ENCODE data around the gene CNPY1. TPM values are rescaled to one million over a fixed set of nuclear protein-coding genes. Genes with fewer than 3 reads are reported as not detected.
"Not testable (repeated sequence)": the region's sequence is repeated elsewhere in the genome, so short reads cannot be mapped to it uniquely, and the experiment has no call there.

CNPY1 gene
- not detected for total RNA-seq

DNA sequence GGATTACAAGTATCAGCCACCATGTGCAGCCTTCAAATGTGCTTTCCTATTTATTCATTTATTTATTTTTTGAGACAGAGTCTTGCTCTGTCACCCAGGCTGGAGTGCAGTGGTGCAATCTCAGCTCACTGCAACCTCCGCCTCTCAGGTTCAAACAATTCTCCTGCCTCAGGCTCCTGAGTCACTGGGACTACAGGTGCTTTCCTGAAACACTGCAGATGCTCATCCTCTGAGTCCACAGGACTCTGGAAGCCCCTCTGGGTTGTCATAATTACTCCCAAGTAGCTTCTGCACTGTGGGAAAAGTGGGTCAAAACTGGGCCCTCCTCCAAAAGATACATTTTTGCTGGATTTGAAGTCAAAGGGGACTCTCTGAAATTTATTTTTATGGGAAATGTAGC lies at the start of gene CNPY1:
Gene CNPY1, minus strand, starts transcription at position 111 of the 400 bp plus-strand sequence. CDS start 630 bp downstream, outside the sequence.
- H3K36me3 ChIP-seq; intact Hi-C loops (cut with DNase I); H3K27me3 ChIP-seq; H3K9me3 ChIP-seq; H3K4me1 ChIP-seq; H3K9ac ChIP-seq (ENCODE audit: low read depth in 2 of 2, low read length in 2 of 2); DNase-seq; H3K27ac ChIP-seq; H3K4me3 ChIP-seq: not testable (repeated sequence)

GRCh38 chr7:155594961-155595366 lies 48.6 kb upstream of the CNPY1 start:
- TF ChIP-seq CTCF (IDR thresholded peaks at IDR 0.05), result no peak
- Histone ChIP-seq H3K9me3 (no peaks in the 10 kb centered on the region), H3K27me3 (no peaks in the 10 kb centered on the region), H3K4me1 (no peaks in the 10 kb centered on the region), H3K9ac (ENCODE audit: low read depth in 2 of 2, low read length in 2 of 2) (no peak overlapping the region), H3K36me3 (no peaks in the 10 kb centered on the region), H3K4me3 (no peak overlapping the region), H3K27ac (no peak overlapping the region)
- intact Hi-C loops (cut with DNase I), result loop anchor here (10.0 kb wide), 1 partner anchor 170 kb away; no protein-coding TSS in a partner anchor
- no peak for DNase-seq

DNA sequence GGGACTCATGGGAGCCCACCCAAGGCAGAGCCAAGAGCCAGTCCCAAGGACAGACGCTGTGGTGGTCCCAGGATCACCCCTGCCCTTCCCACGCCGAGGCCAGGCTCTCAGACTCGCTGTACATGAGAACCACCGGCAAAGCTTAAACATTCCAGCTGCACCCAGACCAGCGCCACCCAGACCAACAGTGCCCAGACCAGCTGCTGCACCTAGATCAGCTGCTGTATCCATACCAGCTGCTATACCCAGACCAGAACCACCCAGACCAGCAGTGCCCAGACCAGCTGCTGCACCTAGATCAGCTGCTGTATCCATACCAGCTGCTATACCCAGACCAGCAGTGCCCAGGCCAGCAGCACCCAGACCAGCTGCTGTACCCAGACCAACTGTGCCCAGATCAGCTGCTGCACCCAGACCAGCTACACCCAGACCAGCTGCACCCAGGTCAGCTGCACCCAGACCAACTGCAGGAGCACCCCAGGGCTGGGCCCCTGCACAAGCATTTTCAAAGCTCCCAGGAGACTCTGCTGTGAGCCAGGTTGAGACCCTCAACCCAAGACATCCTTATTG lies 47.9 kb upstream of the CNPY1 start:
- no peaks in the 10 kb centered on the region for H3K27me3 ChIP-seq
- DNase-seq, result no peak
- H3K27ac ChIP-seq, result no peak overlapping the region
- no peak for TF ChIP-seq CTCF (IDR thresholded peaks at IDR 0.05)
- no peaks in the 10 kb centered on the region for H3K4me1 ChIP-seq
- no peak overlapping the region for H3K9ac ChIP-seq (ENCODE audit: low read depth in 2 of 2, low read length in 2 of 2)
- no peaks in the 10 kb centered on the region for H3K9me3 ChIP-seq
- intact Hi-C loops (cut with DNase I), result loop anchor here (10.0 kb wide), 1 partner anchor 171 kb away; no protein-coding TSS in a partner anchor
- no peaks in the 10 kb centered on the region for H3K36me3 ChIP-seq
- H3K4me3 ChIP-seq, result no peak overlapping the region

DNA sequence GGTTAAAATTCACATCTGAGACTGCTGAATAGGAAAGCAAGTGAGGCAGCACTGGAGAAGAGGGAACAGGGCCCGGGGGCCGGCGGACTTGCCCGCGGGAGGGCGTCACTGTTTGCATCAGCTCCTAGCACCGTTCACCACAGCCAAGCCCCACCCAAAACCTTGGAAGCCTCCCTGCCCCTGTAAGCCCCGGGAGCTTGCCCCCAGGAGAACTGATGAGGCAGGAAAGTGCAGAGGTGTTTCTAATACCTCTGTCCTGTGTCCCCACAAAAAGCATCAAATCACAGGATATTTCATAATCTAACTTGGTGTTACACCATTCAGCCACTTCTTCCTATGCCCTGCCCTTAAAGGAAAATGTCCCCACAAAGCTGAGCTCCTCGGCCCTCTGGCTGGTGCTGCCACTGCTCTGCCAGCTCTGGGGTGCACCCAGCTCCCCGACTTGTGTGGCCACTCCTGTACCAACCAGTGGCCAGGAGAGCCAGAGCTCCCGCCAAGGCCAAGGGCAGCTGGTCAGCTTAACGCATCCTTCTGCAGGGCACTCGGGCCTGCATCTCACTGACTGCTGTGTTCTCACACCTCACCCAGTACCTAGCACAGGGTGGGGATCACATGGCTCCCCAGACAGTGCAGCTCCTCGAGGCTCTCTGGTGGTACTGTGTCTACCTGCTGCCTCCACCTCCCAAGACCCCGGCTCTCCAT lies 47.3 kb upstream of the CNPY1 start:
- Histone ChIP-seq H3K9ac (ENCODE audit: low read depth in 2 of 2, low read length in 2 of 2) (no peak overlapping the region), H3K27me3 (no peaks in the 10 kb centered on the region), H3K4me1 (no peaks in the 10 kb centered on the region), H3K9me3 (no peaks in the 10 kb centered on the region), H3K36me3 (no peaks in the 10 kb centered on the region), H3K4me3 (no peak overlapping the region), H3K27ac (no peak overlapping the region)
- TF ChIP-seq CTCF (IDR thresholded peaks at IDR 0.05), result no peak
- intact Hi-C loops (cut with DNase I), result loop anchor here (10.0 kb wide), 1 partner anchor 171 kb away; no protein-coding TSS in a partner anchor
- no peak for DNase-seq

GRCh38 chr7:155591055-155591775 lies 44.9 kb upstream of the CNPY1 start:
- H3K36me3 ChIP-seq, result no peaks in the 10 kb centered on the region
- no peak overlapping the region for H3K9ac ChIP-seq (ENCODE audit: low read depth in 2 of 2, low read length in 2 of 2)
- H3K4me3 ChIP-seq, result no peak overlapping the region
- no peak overlapping the region for H3K27ac ChIP-seq
- TF ChIP-seq CTCF (IDR thresholded peaks at IDR 0.05), result no peak
- intact Hi-C loops (cut with DNase I), result loop anchor here (10.0 kb wide), 1 partner anchor 174 kb away; no protein-coding TSS in a partner anchor
- H3K27me3 ChIP-seq, result no peaks in the 10 kb centered on the region
- no peaks in the 10 kb centered on the region for H3K9me3 ChIP-seq
- peak; percentile 63 for DNase-seq
- H3K4me1 ChIP-seq, result no peaks in the 10 kb centered on the region
